ENCODE data around the gene POU5F1.
A peak's percentile ranks its signal among the peaks of the same experiment; 100 is the strongest.
"Not testable (repeated sequence)": the region's sequence is repeated elsewhere in the genome, so short reads cannot be mapped to it uniquely, and the experiment has no call there.

Gene POU5F1

DNA sequence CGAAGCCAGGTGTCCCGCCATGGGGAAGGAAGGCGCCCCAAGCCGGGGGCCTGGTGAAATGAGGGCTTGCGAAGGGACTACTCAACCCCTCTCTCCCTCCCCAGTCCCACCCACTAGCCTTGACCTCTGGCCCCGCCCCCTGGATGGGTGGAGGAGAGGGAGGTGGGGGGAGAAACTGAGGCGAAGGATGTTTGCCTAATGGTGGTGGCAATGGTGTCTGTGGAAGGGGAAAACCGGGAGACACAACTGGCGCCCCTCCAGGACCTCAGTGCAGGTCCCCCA, at the start of gene POU5F1:
POU5F1 (minus strand) TSS at position 83 of the 282 bp plus-strand sequence; CDS start at position 21, 62 bp downstream.
- no peak for DNase-seq

DNA sequence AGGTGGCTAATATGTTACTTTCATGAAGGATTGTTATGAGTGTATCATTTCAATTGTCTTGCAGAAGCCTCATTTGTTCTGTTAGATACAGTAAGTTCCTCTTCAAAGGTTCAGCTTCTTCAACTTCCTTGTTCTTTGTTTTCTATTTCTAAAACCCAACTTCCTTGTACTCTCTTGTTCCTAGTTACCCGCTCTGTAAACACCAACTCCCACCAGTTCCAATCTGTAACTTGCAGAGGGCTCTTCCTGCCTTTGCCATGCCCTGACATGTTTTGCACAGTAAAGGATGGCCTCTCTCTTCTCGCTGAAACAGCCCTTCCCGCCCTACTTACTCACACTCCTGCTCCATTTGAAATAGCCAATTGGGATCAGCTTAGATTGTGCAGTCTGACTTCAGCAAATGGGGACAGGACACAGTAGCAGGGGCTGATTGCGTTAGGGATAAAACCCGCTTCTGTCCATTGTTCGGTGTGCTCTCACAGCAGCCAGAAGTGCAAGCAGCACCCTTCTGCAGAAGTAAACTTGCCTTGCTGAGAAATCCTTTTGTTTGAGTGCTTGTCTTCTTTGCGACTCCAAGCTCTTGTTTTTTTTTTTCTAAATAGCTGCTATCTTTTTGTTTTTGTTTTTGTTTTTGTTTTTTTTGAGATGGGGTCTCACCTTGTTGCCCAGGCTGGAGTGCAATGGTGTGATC, 45.9 kb upstream of the POU5F1 start:
- DNase-seq, result no peak

DNA sequence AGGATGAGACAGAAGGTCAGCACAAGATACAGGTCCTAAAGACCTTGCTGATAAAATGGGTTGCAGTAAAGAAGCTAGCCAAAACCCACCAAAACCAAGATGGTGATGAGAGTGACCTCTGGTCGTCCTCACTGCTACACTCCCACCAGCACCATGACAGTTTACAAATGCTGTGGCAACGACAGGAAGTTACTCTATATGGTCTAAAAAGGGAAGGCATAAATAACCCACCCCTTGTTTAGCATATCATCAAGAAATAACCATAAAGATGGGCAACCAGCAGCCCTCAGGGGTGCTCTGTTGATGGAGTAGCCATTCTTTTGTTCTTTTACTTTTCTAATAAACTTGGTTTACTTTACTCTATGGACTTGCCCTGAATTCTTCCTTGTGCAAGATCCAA, 44.7 kb upstream of the POU5F1 start:
- not testable (repeated sequence) for DNase-seq

DNA sequence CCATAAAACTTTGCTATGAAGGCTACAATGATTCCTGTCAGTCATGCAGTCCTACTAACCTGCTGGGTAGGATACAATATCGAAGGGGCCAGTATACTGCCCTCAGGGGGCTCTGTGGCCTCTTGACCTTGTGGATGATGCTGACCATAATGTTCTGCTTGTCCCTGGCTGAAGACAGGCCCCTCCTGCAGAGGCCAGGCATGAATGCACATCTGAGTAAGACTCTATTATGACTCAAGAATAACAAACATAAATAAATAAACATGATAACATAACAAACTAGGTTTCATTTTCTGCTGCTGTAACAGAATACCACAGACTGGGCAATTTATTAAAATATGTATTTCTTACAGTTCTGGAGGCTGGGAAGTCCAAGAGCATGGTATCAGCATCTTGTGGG, 44.0 kb upstream of the POU5F1 start:
- no peak for DNase-seq

DNA sequence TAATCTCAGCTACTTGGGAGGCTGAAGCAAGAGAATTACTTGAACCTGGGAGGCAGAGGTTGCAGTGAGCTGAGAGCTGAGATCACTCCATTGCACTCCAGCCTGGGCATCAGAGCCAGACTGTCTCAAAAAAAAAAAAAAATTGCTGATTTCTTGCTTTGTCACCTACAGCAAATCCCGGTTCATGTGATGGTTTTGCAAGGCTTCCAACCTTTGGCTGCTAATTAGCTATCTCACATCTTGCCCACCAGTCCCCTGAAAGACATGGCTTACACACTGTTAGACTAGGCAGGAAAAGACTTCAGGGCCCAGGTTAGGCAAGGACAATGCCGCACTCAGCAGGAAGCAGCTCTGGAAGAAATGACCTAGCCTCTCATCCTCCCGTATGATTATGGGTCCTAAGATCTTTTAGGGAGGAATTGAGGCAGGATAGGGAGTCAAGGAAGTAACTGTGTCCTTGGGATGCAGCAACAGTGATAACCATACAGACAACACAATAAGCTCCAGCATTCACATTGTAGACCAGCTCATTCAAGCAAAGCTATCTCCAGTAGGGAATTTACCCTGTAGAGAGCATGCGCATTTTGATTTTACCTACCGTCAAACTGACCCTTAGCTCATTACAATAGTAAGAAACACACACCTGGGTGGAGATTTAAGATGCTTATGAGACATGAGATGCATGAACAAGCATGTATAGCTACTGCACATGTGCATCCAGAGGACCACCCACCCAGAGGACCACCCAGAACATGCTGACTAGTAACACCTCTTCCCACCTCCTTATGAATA, 40.5 kb upstream of the POU5F1 start:
- DNase-seq, result no peak

DNA sequence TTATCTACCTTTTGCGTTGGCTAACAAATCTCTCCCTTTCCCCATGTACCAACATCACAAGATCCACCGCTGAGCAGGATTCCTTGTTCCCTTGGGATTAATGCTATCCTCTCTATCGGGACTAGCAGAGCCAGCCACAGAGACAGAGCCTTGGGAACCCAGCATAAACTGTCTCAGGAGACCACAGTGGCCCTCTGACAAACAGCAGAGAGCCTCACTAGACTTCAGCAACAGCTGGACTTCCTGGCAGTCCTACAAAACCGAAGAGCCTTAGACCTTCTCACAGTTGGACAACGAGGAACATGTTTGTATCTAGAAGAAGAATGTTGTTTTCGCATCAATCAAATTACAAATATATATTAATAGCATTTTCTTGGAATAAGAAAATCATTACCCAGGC, 39.6 kb upstream of the POU5F1 start:
- no peak for DNase-seq

DNA sequence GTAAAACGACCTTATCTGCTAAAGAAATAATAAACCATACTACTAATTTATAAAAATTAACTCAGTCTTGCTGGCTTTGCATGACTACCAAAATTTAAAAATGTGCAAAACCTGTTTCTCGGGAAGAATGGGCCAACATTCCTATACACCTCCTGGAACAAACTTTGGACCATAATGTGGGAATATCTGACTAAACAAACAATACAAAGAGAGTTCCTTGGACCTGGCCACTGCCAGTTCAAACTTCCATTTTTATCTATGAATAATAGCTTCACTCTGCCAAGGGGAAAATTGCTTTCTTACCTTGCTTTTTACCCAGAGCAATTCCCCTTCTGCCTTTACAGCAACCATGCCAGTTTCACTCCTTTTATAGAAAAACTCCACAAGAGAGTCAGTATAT, 38.7 kb upstream of the POU5F1 start:
- no peak for DNase-seq

DNA sequence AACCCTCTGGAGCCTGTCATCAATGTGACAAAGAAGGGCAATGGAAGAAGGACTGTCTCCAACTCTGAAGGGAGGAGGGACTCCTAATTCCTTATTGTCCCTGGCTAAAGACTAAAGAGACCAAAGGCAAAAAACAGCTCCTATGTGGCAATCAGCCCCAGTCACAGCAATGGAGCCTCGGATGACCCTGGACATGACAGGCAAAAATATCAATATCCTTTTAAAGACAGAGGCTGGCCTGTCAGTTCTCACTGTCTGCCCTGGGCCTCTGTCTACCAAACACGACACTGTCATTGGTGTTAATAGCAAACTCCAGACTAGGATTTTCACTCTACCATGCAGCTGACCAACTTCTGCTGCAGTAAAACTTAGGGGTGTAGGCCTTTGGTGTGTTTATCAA, 38.0 kb upstream of the POU5F1 start:
- DNase-seq, result no peak

DNA sequence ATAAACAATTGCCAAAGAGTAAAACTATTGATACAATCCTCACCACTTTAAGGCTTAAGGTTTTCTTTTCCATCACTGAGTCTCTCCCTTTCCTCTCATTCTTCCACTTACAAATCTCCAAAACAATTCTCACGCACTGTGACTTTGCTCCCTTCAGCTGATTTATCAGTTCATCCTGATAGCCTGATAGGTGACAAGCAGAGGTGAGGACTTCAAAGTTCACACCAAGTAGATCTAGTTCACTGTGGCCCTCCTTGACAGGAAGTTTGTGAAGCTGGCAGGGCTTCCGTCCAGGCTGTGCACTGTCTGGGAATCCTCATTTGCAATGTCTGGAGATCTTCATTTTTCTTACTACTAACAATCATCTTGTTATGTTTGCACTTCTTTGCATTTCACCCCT, 35.2 kb upstream of the POU5F1 start:
- DNase-seq, result no peak

DNA sequence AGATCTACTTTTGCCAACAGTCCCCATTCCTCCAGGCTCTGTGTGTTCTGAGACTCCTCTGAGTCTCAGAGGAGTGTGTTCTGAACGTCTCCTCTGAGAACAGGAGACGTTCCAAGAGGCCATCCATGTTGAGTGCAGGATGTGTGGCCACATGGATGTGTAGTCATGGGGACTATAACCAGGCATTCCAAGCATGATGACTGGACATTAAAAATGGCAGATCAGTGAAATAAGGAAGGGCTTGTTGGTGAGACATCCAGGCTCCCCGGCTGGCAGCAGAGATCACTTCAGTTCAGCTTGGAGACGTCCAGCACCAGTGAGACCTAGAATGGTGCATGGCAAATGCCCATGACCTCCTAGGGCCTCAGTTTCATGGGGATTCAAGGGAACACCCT, 34.3 kb upstream of the POU5F1 start:
- DNase-seq, result no peak

DNA sequence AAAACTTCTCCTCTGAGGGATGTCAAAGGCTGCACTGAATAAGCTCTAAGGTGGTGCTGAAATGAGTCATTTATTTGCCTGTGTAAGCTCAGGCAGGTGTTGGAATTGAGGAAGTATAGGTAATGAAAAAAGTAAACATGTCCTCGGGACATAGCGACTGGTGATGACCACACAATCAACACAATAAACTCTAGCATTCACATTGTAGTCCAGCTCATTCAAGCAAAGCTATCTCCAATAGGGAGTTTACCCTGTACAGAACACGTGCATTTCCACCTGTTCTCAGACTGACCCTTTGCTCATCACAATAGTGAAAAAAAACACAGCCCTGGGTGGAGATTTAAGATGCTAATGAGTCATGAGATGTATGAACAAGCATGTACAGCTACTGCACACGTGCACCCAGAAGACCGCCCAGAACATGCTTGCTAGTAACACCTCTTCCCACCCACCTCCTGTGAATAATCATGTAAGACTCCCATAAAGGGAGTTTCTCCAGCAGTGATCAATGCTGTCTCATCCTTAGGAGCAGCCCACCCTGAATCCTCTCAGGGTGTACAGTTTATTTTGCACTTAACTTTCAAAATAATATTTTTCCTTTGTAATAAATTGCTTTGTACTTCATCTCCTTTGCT, 33.0 kb upstream of the POU5F1 start:
- DNase-seq, result no peak

DNA sequence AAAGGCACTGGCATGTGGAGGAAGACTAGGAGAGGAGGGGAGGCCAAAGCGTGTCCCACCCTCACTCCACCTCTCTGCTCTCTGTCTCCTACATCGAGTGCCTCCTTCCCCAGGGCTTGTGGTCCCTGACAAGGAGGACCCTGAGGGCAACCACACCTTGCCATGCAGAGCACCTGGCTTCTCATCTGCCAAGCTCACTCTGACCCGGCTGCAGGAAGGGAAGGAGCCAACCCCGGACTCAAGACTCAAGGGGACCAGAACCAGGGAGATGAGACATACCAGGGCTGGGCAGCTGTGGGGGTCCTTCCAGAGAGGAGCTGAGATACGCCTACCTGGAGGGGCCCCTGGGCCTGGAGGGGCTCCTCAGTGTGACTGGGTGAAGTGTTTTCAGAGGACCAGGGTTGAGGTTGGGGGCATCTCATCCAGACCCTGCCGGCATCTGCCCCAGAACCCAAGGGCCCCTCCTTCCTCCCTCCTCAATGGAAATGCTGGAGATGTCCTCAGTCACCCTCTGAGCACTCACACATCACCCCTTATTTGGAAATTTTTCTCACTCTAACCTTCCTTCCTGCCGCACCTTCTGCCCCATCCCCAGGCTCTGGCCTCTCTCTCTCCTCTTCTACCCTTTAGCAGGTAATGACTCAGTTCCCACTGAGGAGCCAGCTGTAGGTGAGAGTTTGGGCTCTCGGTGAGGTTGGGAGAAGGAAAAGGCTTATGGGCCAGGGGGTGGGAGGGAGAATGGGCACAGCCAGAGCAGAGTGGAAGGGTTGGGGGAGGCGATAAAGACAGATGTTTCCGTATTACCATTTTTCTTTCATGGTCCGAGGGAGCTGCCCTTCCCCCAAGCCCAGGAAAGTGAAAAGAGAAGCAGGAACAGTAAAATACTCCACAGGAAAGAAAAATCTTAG, 32.0 kb upstream of the POU5F1 start:
- no peak for DNase-seq

DNA sequence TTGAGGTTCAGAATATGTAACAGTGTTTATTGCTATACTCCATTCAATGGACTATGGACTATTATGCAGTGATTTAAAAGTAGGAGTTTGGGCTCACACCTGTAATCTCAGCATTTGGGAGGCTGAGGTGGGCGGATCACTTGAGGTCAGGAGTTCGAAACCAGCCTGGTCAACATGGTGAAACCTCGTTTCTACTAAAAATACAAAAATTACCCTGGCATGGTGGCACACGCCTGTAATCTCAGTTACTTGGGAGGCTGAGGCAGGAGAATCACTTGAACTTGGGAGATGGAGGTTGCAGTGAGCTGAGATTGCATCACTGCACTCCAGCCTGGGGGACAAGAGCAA, 28.6 kb upstream of the POU5F1 start:
- DNase-seq, result not testable (repeated sequence)

DNA sequence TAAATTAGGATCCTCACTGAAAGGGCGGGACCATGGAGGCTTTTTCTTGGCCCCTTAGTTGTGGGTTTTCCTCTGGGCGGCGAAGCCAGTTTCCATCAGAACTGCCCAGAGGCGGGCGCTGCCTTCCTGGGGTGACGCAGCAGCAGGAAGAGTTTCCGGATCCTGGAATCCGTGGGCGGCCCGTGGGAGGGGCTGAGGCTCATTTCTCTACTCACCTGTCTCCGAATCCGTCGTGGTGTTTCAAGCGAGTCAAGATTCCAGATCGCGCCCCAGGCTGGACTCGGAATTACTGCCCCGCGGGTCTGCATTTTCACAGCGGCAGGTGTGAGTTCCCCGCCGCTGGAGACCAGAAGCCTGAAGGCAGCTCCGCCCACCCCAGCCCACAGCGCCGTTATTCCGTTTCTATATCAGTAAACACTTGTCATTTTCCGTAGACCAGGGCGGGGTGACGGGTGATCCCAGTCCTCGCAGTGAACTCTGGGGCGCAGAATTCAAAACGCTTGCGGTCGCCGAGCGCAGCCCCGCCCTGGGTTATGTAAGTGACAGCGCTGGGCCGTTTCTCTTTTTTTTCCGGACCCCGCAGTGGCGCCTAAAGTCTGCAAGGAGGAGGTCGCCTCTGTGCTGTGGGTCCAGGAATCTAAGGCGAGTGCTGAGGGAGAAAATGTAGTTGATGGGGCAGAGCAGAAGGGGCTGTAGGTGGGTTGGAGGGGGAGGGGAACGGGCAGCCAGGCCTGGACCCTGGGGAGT, 27.2 kb upstream of the POU5F1 start:
- peak in 13 of 14 donors; percentile 45 to 94 (median 81) for DNase-seq

DNA sequence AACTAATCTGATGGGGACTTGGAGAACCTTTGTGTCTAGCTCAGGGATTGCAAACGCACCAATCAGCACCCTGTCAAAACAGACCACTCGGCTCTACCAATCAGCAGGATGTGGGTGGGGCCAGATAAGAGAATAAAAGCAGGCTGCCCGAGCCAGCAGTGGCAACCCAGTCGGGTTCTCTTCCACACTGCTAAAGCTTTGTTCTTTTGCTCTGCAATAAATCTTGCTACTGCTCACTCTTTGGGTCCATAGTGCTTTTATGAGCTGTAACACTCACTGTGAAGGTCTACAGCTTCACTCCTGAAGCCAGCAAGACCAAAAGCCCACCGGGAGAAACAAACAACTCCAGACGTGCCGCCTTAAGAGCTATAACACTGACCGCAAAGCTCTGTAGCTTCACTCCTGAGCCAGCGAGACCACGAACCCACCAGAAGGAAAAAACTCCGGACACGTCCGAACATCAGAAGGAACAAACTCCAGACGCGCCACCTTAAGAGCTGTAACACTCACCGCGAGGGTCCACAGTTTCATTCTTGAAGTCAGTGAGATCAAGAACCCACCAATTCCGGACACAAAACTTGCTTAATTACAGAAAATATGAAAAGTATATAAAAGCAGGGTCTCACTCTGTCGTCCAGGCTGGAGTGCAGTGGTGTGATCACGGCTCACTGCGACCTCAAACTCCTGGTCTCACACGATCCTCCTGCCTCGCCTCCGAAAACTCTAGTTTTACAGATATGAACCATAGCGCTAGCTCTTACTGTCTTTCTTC, 26.0 kb upstream of the POU5F1 start:
- not testable (repeated sequence) for DNase-seq

DNA sequence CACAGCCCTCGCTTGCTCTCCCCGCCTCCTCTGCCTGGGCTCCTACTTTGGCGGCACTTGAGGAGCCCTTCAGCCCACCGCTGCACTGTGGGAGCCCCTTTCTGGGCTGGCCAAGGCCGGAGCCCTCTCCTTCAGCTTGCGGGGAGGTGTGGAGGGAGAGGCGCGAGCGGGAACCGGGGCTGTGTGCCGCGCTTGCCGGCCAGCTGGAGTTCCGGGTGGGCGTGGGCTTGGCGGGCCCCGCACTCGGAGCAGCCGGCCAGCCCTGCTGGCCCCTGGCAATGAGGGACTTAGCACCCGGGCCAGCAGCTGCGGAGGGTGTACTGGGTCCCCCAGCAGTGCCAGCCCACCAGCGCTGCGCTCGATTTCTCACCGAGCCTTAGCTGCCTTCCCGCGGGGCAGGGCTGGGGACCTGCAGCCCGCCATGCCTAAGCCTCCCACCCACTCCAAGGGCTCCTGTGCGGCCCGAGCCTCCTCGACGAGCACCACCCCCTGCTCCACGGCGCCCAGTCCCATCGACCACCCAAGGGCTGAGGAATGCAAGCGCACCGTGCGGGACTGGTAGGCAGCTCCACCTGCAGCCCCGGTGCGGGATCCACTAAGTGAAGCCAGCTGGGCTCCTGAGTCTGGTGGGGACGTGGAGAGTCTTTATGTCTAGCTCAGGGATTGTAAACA, 25.0 kb upstream of the POU5F1 start:
- DNase-seq, result not testable (repeated sequence)

DNA sequence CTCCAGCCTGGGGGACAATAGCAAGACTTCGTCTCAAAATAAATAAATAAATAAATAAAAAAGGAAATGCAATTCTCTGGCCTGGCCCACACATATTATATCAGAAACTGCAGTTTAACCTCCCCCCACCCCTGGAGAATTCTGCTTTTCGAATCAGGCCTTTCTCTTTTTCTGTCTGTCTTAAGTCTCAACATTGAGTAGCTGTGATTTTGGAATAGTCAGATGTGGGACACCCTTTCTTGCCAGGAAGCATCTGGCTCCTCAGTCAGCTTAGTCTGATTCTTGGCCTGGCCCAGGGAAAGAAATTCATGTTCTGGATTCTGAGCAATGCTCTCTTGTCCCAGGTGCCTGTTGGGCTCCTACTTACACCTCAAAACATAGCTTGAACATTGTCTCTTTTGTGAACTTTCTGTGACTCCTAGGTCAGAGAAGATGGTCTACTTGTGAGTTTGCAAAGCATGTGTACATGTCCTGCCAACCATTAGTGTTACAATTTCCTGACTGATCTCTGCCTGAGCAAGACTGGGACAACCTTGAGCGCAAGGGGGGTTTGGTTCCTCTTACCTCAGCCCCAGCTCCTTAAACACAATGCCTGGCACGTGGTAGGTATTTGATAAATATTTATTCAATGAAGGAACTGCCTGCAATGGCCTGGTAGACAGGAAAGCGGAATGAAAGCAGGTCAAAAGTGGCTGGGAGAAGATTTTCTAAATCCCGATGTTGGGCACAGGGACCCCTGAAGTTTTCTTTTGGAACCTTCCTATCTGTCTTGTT, 23.8 kb upstream of the POU5F1 start:
- DNase-seq, result no peak

DNA sequence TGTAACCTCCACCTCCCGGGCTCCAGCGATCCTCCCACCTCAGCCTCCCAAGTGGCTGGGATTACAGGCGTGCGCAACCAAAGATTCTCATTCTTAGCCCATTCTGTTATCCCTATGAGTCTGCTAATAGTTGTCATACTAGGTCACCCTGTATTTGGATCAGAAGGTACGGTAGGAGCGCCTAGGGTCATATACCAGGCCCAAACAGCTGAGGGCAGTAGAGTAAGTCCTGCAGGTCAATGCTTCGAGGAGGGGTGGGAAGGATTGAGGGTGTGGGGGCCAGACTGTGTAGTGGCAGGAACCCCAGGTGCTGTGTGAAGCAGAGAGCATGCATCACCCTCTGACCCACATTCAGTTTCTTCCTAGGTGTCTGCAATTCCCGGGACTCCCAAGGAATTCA, 22.7 kb upstream of the POU5F1 start:
- no peak for DNase-seq

DNA sequence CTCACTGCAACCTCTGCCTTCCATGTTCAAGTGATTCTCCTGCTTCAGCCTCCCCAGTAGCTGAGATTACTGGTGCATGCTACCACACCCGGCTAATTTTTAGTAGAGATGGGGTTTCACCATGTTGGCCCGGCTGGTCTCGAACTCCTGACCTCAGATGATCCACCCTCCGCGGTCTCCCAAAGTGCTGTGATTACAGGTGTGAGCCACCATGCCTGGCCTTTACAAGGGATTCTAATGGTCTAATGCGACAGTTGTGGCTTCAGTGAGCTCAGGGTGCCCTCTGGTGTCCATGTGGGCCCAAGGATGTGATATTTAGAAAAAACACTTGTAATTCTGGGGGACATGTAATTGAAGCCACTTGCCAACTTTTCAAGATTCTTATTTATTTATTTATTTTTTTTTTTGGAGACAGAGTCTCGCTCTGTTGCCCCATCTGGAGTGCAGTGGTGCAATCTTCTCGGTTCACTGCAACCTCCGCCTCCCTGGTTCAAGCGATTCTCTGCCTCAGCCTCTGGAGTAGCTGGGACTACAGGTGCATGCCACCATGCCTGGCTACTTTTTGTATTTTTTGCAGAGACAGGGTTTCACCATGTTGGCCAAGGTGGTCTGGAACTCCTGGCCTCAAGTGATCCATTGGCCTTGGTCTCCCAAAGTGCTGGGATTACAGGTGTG, 22.1 kb upstream of the POU5F1 start:
- DNase-seq, result peak in 10 of 14 donors; percentile 9 to 50 (median 16)

All from C1 segment of cervical spinal cord (tissue), 14 donors.